ENCODE measurements around the gene LTC4S. TPM values are rescaled to one million over a fixed set of nuclear protein-coding genes. Genes with fewer than 3 reads are reported as not detected.
"Not testable (repeated sequence)": the region's sequence is repeated elsewhere in the genome, so short reads cannot be mapped to it uniquely, and the experiment has no call there.

Gene LTC4S
- polyA plus RNA-seq, 1 experiment: 0.40 TPM

- TF ChIP-seq CTCF (IDR thresholded peaks at IDR 0.05; ENCODE audit: low read depth, low read length): no peak
- ChIA-PET CTCF (interaction anchor here (2.0 kb wide), 1 partner anchor 20 kb away, joined by 6 read pairs; no protein-coding TSS in a partner anchor), POLR2A (interaction anchor here (0.6 to 2.0 kb wide), 2 partner anchors 8 to 10 kb away, joined by 6 to 7 read pairs; partner anchors contain the start of gene LTC4S)
- H3K4me3 ChIP-seq (ENCODE audit: low read depth, low read length): no peak overlapping the region
- H3K27me3 ChIP-seq (ENCODE audit: control insufficient read depth, insufficient read depth, low read length): no peaks in the 10 kb centered on the region
- no peak for DNase-seq (ENCODE audit: low read depth, low spot score)
- H3K9me3 ChIP-seq (ENCODE audit: control insufficient read depth, insufficient read depth, low read length): no peaks in the 10 kb centered on the region
- no peak overlapping the region for H3K27ac ChIP-seq (ENCODE audit: low read depth, low read length)
These were observed 10.7 kb upstream of the LTC4S start for GRCh38 chr5:179783128-179783527.

- POLR2A ChIA-PET: no interaction called here
- no peak for DNase-seq (ENCODE audit: low read depth, low spot score)
- no peaks in the 10 kb centered on the region for H3K9me3 ChIP-seq (ENCODE audit: control insufficient read depth, insufficient read depth, low read length)
- TF ChIP-seq CTCF (IDR thresholded peaks at IDR 0.05; ENCODE audit: low read depth, low read length): no peak
- H3K27me3 ChIP-seq (ENCODE audit: control insufficient read depth, insufficient read depth, low read length): no peaks in the 10 kb centered on the region
- no peak overlapping the region for H3K4me3 ChIP-seq (ENCODE audit: low read depth, low read length)
- CTCF ChIA-PET: no interaction called here
- no peak overlapping the region for H3K27ac ChIP-seq (ENCODE audit: low read depth, low read length)
These were observed 6.9 kb upstream of the LTC4S start for GRCh38 chr5:179786861-179787260.

GRCh38 chr5:179788193-179788854 lies 5.5 kb upstream of the LTC4S start:
- Histone ChIP-seq H3K27me3 (ENCODE audit: control insufficient read depth, insufficient read depth, low read length) (no peaks in the 10 kb centered on the region), H3K9me3 (ENCODE audit: control insufficient read depth, insufficient read depth, low read length) (no peaks in the 10 kb centered on the region; the same call in 1 of the 2 replicates), H3K4me3 (ENCODE audit: low read depth, low read length) (no peak overlapping the region), H3K27ac (ENCODE audit: low read depth, low read length) (no peak overlapping the region)
- TF ChIP-seq CTCF (IDR thresholded peaks at IDR 0.05; ENCODE audit: low read depth, low read length): no peak
- DNase-seq (ENCODE audit: low read depth, low spot score): no peak
- ChIA-PET CTCF (interaction anchor here (1.9 kb wide), 1 partner anchor 25 kb away, joined by 6 read pairs; no protein-coding TSS in a partner anchor), POLR2A (no interaction called here)

GRCh38 chr5:179789278-179789677 lies 4.5 kb upstream of the LTC4S start:
- not testable (repeated sequence) for DNase-seq (ENCODE audit: low read depth, low spot score); H3K27me3 ChIP-seq (ENCODE audit: control insufficient read depth, insufficient read depth, low read length); H3K27ac ChIP-seq (ENCODE audit: low read depth, low read length); H3K4me3 ChIP-seq (ENCODE audit: low read depth, low read length); H3K9me3 ChIP-seq (ENCODE audit: control insufficient read depth, insufficient read depth, low read length)
- CTCF ChIA-PET: interaction anchor here (1.9 kb wide), 1 partner anchor 26 kb away, joined by 6 read pairs; no protein-coding TSS in a partner anchor
- POLR2A ChIA-PET: interaction anchor here (0.7 kb wide), 1 partner anchor 230 kb away, joined by 3 read pairs; no protein-coding TSS in a partner anchor

- TF ChIP-seq CTCF (IDR thresholded peaks at IDR 0.05; ENCODE audit: low read depth, low read length): no peak
- H3K9me3 ChIP-seq (ENCODE audit: control insufficient read depth, insufficient read depth, low read length): no peaks in the 10 kb centered on the region; the same call in 1 of the 2 replicates
- DNase-seq (ENCODE audit: low read depth, low spot score): no peak
- ChIA-PET CTCF (interaction anchor here (1.2 kb wide), 1 partner anchor 10 kb away, joined by 4 read pairs; no protein-coding TSS in a partner anchor), POLR2A (interaction anchor here (0.6 to 1.4 kb wide), 2 partner anchors 28 to 89 kb away, joined by 5 read pairs; partner anchors contain the start of gene SQSTM1)
- no peak overlapping the region for H3K27ac ChIP-seq (ENCODE audit: low read depth, low read length)
- H3K4me3 ChIP-seq (ENCODE audit: low read depth, low read length): no peak overlapping the region
- H3K27me3 ChIP-seq (ENCODE audit: control insufficient read depth, insufficient read depth, low read length): no peaks in the 10 kb centered on the region
These were observed 1.7 kb upstream of the LTC4S start for GRCh38 chr5:179791881-179792611.

Data from AG04450 (cell line).